K562 treated with DMSO at 1 percent for 4 hours (cell line): ENCODE results near the gene NLRP2B. TPM values are rescaled to one million over a fixed set of nuclear protein-coding genes. Genes with fewer than 3 reads are reported as not detected.

Source experiments
- total RNA-seq: library from RNA; unstranded; fragments of 300-600 nt; gene quantifications from 2 replicates; pipeline ENCODE4 v1.2.3, GENCODE V29; 2022; ENCODE audit not compliant: insufficient read depth

NLRP2B gene
- not detected in 2 replicates for total RNA-seq

DNA sequence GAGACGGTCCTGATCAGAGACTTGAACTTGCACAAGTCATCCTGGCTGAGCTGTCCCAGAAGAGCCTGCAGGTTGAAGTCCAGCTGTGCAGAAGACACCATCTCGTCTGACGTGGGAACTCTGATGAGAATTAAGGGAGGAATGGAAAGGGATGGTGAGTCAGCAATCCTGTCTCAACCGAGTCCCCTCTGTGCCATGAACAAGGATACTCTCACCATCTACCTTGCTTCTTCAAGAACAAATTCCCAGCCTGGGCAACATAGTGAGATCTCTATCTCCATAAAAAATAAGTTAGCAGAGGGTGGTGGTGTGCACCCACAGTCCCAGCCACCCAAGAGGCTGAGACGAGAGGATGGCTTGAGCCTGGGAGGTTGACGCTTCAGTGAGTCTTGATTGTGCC, at the start of gene NLRP2B:
Gene NLRP2B (minus strand): TSS at position 101 of the 400 bp plus-strand sequence.

Other genes starting within 250 kb of the NLRP2B start
- 1.8 TPM in 2 replicates for gene ZXDB, start 88.2 kb downstream of the NLRP2B start, total RNA-seq
- 0.36 TPM in 1 of 2 replicates, not detected in the other for gene ZXDA, start 230.2 kb upstream of the NLRP2B start, total RNA-seq